Neuronal stem cell (in vitro differentiated cells): ENCODE results near the gene POLG2.
A peak's percentile ranks its signal among the peaks of the same experiment; 100 is the strongest.
"Not testable (repeated sequence)": the region's sequence is repeated elsewhere in the genome, so short reads cannot be mapped to it uniquely, and the experiment has no call there.

ENCODE experiments used
- DNase-seq: peaks from one replicate; pipeline ENCODE4 v3.0.0-alpha.2; 2013; ENCODE audit warnings: low spot score
- H2AFZ ChIP-seq: one replicate; pipeline ENCODE4 v1.6.1; 2013; ENCODE audit warnings: mild to moderate bottlenecking, low read length, inconsistent platforms
- H2AK5ac ChIP-seq: 2 replicates; pipeline ENCODE4 v1.6.1; 2013; ENCODE audit warnings: low read depth, mild to moderate bottlenecking, inconsistent platforms, low read length, moderate library complexity, mixed read lengths
- H2BK120ac ChIP-seq: 2 replicates; pipeline ENCODE4 v1.6.1; 2013; ENCODE audit warnings: low read depth, mild to moderate bottlenecking, inconsistent platforms, low read length, moderate library complexity, mixed read lengths
- H2BK12ac ChIP-seq: one replicate; pipeline ENCODE4 v1.6.1; 2013; ENCODE audit warnings: low read length, inconsistent platforms
- H2BK15ac ChIP-seq: 2 replicates; pipeline ENCODE4 v1.6.1; 2013; ENCODE audit warnings: mild to moderate bottlenecking, low read length, inconsistent platforms, mixed read lengths
- H2BK5ac ChIP-seq: one replicate; pipeline ENCODE4 v1.6.1; 2013; ENCODE audit warnings: inconsistent platforms, mild to moderate bottlenecking, low read length, moderate library complexity
- H3K14ac ChIP-seq: one replicate; pipeline ENCODE4 v1.6.1; 2013; ENCODE audit warnings: low read length, inconsistent platforms
- H3K18ac ChIP-seq: 2 replicates; pipeline ENCODE4 v1.6.1; 2013; ENCODE audit warnings: low read length, inconsistent platforms
- H3K23ac ChIP-seq: 2 replicates; pipeline ENCODE4 v1.6.1; 2013; ENCODE audit warnings: low read depth, mild to moderate bottlenecking, mixed read lengths, low read length, inconsistent platforms; ENCODE audit not compliant: poor library complexity
- H3K27ac ChIP-seq: replicated peaks from 3 replicates; pipeline ENCODE4 v1.5.1; 2013; ENCODE audit warnings: low read length, inconsistent platforms
- H3K27me3 ChIP-seq, 3 experiments: 2 replicates each; pipeline ENCODE4 v1.6.1; 2013; ENCODE audit warnings: low read length in 3 of 3, mild to moderate bottlenecking in 2 of 3, inconsistent platforms in 1 of 3, low read depth in 1 of 3, mixed read lengths in 1 of 3, moderate library complexity in 1 of 3; ENCODE audit not compliant: control insufficient read depth in 3 of 3, insufficient read depth in 3 of 3
- H3K36me3 ChIP-seq, 2 donors: replicated peaks in 1 of 2; 2 replicates each; pipeline ENCODE4 v1.6.1; 2013; ENCODE audit warnings: low read length in 2 of 2; ENCODE audit not compliant: control insufficient read depth in 2 of 2, insufficient read depth in 2 of 2
- H3K4ac ChIP-seq: 2 replicates; pipeline ENCODE4 v1.6.1; 2013; ENCODE audit warnings: inconsistent platforms, mild to moderate bottlenecking, low read length, moderate library complexity
- H3K4me1 ChIP-seq, 2 donors: 1 replicate in 1 of 2; 2 replicates in 1 of 2; pipeline ENCODE4 v1.6.1; 2013; ENCODE audit warnings: low read length in 2 of 2, low read depth in 1 of 2; ENCODE audit not compliant: control insufficient read depth in 2 of 2, insufficient read depth in 1 of 2
- H3K4me2 ChIP-seq: one replicate; pipeline ENCODE4 v1.6.1; 2013; ENCODE audit warnings: mild to moderate bottlenecking, low read length, inconsistent platforms; ENCODE audit not compliant: insufficient read depth, poor library complexity, severe bottlenecking
- H3K4me3 ChIP-seq, 2 donors: 2 replicates each; pipeline ENCODE4 v1.5.1; 2013; ENCODE audit warnings: low read length in 2 of 2, mild to moderate bottlenecking in 2 of 2, inconsistent platforms in 1 of 2, moderate library complexity in 1 of 2
- H3K79me1 ChIP-seq: one replicate; pipeline ENCODE4 v1.6.1; 2013; ENCODE audit warnings: low read depth, mild to moderate bottlenecking, inconsistent platforms, low read length, moderate library complexity
- H3K9ac ChIP-seq: one replicate; pipeline ENCODE4 v1.6.1; 2013; ENCODE audit warnings: mild to moderate bottlenecking, low read depth, low read length, inconsistent platforms; ENCODE audit not compliant: poor library complexity
- H3K9me3 ChIP-seq, 2 donors: replicated peaks in 1 of 2; 2 replicates each; pipeline versions ENCODE3 to v1.6.1; 2013; ENCODE audit warnings: low read length in 2 of 2, mild to moderate bottlenecking in 2 of 2, inconsistent platforms in 1 of 2, low read depth in 1 of 2, mixed read lengths in 1 of 2, moderate library complexity in 1 of 2; ENCODE audit not compliant: control insufficient read depth in 2 of 2, insufficient read depth in 1 of 2
- H4K8ac ChIP-seq: one replicate; pipeline ENCODE4 v1.6.1; 2013; ENCODE audit warnings: low read depth, mild to moderate bottlenecking, inconsistent platforms, low read length, moderate library complexity
- H4K91ac ChIP-seq: one replicate; pipeline ENCODE4 v1.6.1; 2013; ENCODE audit warnings: low read length, low read depth, mild to moderate bottlenecking, inconsistent platforms; ENCODE audit not compliant: poor library complexity
- WGBS, 2 donors: extraction: QIAGEN DNeasy Blood & Tissue Kit; methylation state at CpG; one replicate each; pipeline ENCODE4 v1.1.7; 2013; ENCODE audit warnings: missing lambda C conversion rate in 2 of 2, mixed read lengths in 1 of 2; ENCODE audit not compliant: insufficient read length in 2 of 2, insufficient replicate concordance in 1 of 2; ENCODE audit errors: extremely low coverage in 2 of 2; 5-methylcytosine and 5-hydroxymethylcytosine counted together

Gene POLG2

DNA sequence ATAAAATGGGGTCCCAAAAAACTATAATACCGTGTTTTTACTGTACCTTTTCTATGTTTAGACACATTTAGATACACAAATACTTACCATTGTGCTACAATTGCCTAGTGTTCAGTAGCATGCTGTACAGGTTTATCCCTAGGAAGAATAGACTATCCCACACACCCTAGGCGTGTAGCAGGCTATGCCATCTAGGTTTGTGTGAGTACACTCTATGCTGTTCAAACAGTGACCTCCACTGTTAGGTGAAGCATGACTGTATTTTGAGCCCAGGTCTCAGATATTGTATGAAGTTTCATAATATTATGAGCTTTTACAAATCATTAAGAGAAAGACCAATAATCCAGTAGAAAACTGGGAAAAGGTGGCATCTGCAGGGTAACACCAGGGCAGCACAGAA is 24.3 kb downstream of the POLG2 start:
- H3K9ac ChIP-seq: no peak overlapping the region
- no peak overlapping the region for H3K4ac ChIP-seq
- H4K91ac ChIP-seq: no peak overlapping the region
- no peak overlapping the region for H3K4me2 ChIP-seq
- H4K8ac ChIP-seq: no peak overlapping the region
- H2BK12ac ChIP-seq: no peak overlapping the region
- no peak overlapping the region for H2AFZ ChIP-seq
- H3K4me3 ChIP-seq: no peak overlapping the region
- H3K23ac ChIP-seq: no peak overlapping the region
- H3K27me3 ChIP-seq: no peaks in the 10 kb centered on the region
- no CpG with 5 or more reads among the region's 2 CpGs for WGBS, 2 donors
- H2BK15ac ChIP-seq: no peak overlapping the region
- no peaks in the 10 kb centered on the region for H3K9me3 ChIP-seq
- H3K18ac ChIP-seq: no peak overlapping the region
- H3K36me3 ChIP-seq: peaks cover 0 to 7% of the 10 kb centered on the region in 2 donors
- no peak overlapping the region for H3K27ac ChIP-seq
- no peak overlapping the region for H3K14ac ChIP-seq
- H2AK5ac ChIP-seq: no peak overlapping the region
- peaks cover 0 to 6% of the 10 kb centered on the region in 2 donors for H3K4me1 ChIP-seq
- H2BK5ac ChIP-seq: no peak overlapping the region
- no peaks in the 10 kb centered on the region for H3K79me1 ChIP-seq
- no peak overlapping the region for H2BK120ac ChIP-seq
- no peak for DNase-seq

DNA sequence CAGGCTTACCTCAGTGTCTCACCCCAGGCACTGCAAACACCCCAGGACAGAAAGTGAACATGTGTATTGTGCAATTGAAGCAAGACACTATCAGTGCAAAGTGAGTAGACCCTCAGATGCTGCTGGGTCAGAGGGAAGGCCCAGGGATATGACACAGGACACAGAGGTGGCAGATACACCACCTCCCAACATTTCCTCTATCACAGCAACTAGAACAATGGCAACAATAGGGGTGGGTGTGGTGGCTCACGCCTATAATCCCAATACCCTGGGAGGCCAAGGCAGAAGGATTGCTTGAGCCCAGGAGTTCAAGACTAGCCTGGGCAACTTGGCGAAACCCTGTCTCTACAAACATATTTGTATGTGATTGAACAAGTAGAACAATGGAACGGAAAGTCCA is 25.4 kb downstream of the POLG2 start:
- no peak for DNase-seq
- no peak overlapping the region for H3K9ac ChIP-seq
- no peak overlapping the region for H3K4me3 ChIP-seq
- H3K4me1 ChIP-seq: peaks cover 0 to 6% of the 10 kb centered on the region in 2 donors
- no peaks in the 10 kb centered on the region for H3K27me3 ChIP-seq
- no CpG with 5 or more reads among the region's 3 CpGs for WGBS, 2 donors
- no peak overlapping the region for H4K91ac ChIP-seq
- H3K79me1 ChIP-seq: no peaks in the 10 kb centered on the region
- no peak overlapping the region for H2BK15ac ChIP-seq
- no peak overlapping the region for H3K27ac ChIP-seq
- H3K4me2 ChIP-seq: no peak overlapping the region
- no peaks in the 10 kb centered on the region for H3K9me3 ChIP-seq
- H4K8ac ChIP-seq: no peak overlapping the region
- no peak overlapping the region for H2AFZ ChIP-seq
- no peak overlapping the region for H3K23ac ChIP-seq
- no peak overlapping the region for H3K4ac ChIP-seq
- no peak overlapping the region for H2AK5ac ChIP-seq
- H2BK12ac ChIP-seq: no peak overlapping the region
- no peak overlapping the region for H2BK5ac ChIP-seq
- H3K14ac ChIP-seq: no peak overlapping the region
- no peak overlapping the region for H2BK120ac ChIP-seq
- H3K36me3 ChIP-seq: no peaks in the 10 kb centered on the region
- no peak overlapping the region for H3K18ac ChIP-seq

DNA sequence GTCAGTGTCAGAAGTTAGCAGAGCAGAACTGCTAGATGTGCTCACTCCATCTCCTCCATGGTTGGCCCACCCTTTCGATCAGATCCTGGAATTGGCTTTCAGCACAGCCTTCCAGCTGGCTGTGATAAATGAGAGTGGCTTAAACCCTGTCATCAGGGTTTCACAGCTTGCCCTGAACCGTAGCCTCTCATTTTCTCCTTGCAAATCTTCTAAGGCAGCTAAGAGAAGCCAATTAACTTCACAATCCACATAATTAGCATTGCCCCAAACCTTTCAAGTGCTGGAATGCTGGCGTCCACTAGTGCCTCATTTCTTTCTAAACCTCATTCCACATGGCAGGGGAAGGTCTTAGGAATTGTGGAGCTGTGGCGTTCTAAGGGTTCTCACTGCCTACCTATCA is 26.2 kb downstream of the POLG2 start:
- Histone ChIP-seq H4K8ac (no peak overlapping the region), H3K14ac (no peak overlapping the region), H3K27ac (peak overlapping the region; percentile 10), H3K4me3 (no peak overlapping the region), H2AK5ac (no peak overlapping the region), H2BK120ac (no peak overlapping the region), H2BK12ac (no peak overlapping the region), H3K4ac (no peak overlapping the region), H4K91ac (no peak overlapping the region), H2AFZ (peak overlapping the region; percentile 5), H3K18ac (no peak overlapping the region), H2BK15ac (no peak overlapping the region), H3K9ac (no peak overlapping the region), H3K36me3 (no peaks in the 10 kb centered on the region), H3K27me3 (no peaks in the 10 kb centered on the region), H3K4me2 (no peak overlapping the region), H3K9me3 (no peaks in the 10 kb centered on the region), H3K79me1 (no peaks in the 10 kb centered on the region), H3K23ac (no peak overlapping the region), H3K4me1 (peaks cover 0 to 6% of the 10 kb centered on the region in 2 donors), H2BK5ac (no peak overlapping the region)
- DNase-seq: peak; percentile 31
- WGBS, 2 donors: no CpG with 5 or more reads among the region's 4 CpGs

DNA sequence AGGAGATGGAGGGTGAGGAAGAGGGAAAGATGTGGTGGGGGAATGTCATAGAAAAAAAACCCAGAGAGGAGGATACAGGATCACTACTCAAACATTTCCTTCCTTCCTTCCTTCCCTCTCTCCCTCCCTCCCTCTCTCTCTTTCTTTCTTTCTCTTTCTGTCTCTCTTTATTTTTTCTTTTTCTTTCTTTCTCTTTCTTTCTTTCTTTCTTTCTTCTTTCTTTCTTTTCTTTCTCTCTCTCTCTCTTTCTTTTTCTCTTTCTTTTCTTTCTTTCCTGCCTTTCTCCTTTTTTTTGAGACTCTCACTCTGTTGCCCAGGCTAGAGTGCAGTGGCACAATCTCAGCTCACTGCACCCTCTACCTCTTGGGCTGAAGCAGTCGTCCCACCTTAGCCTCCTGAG is 30.0 kb downstream of the POLG2 start:
- not testable (repeated sequence) for H3K23ac ChIP-seq

More for the DNA sequence above, 30.0 kb downstream of the POLG2 start:
- not testable (repeated sequence) for H3K27ac ChIP-seq, H3K14ac ChIP-seq, H2BK12ac ChIP-seq, H2BK120ac ChIP-seq, H4K91ac ChIP-seq, DNase-seq, H2BK15ac ChIP-seq, H3K36me3 ChIP-seq, H3K18ac ChIP-seq, H3K27me3 ChIP-seq, H3K4me2 ChIP-seq, H2BK5ac ChIP-seq, H3K4ac ChIP-seq, H3K9me3 ChIP-seq, H3K4me1 ChIP-seq, H3K4me3 ChIP-seq, H2AK5ac ChIP-seq, H3K9ac ChIP-seq, H4K8ac ChIP-seq, H3K79me1 ChIP-seq
- no CpG with 5 or more reads among the region's 1 CpG for WGBS, 2 donors
- H2AFZ ChIP-seq: peak overlapping the region; percentile 40
